Endothelial cell of umbilical vein (primary cell): Measurements from ENCODE around the gene NDUFB5. TPM values are rescaled to one million over a fixed set of nuclear protein-coding genes. Genes with fewer than 3 reads are reported as not detected.

Experiments
- BruUV-seq: library from RNA; stranded (reverse); fragments of 400-500 nt; replicated peaks from 2 replicates; lab custom pipeline; 2021; lab: Mats Ljungman, UMichigan
- CTCF ChIA-PET: fragments of 300-600, 350-600 bp; sonication (Branson Sonifier 250); formaldehyde crosslinking; loops from one replicate; lab custom pipeline; 2021; ENCODE audit warnings: antibody characterized with exemption, inconsistent platforms; lab: Charles Lee
- POLR2A ChIA-PET: fragments of 300-600, 350-600 bp; sonication (Branson Sonifier 250); formaldehyde crosslinking; loops from one replicate; lab custom pipeline; 2021; ENCODE audit warnings: antibody characterized with exemption, inconsistent platforms; lab: Charles Lee
- DNase-seq: peaks from one replicate; pipeline ENCODE4 v3.0.0-alpha.2; 2011; ENCODE audit warnings: low read depth, low spot score
- FAIRE-seq: peaks from 2 replicates; lab custom pipeline; 2011; peaks lifted over from hg19 to GRCh38; lab: Jason Lieb, UNC
- H2AFZ ChIP-seq: 2 replicates; pipeline ENCODE4 v1.6.0; 2012; ENCODE audit warnings: low read depth, low read length, control low read depth, inconsistent platforms
- H3K27ac ChIP-seq: 2 replicates; pipeline ENCODE4 v1.5.1; 2011; ENCODE audit warnings: low read depth, mild to moderate bottlenecking, control low read depth, low read length, moderate library complexity; ENCODE audit not compliant: insufficient read depth
- H3K27me3 ChIP-seq, 2 experiments: 2 replicates each; pipeline versions ENCODE4 v1.6.0 to v1.6.1; 2011; ENCODE audit warnings: low read length in 2 of 2, mixed read lengths in 1 of 2; ENCODE audit not compliant: control insufficient read depth in 2 of 2, insufficient read depth in 2 of 2
- H3K36me3 ChIP-seq, 2 experiments: 2 replicates in 1 of 2; 3 replicates in 1 of 2; pipeline ENCODE4 v1.5.1; 2011; ENCODE audit warnings: low read length in 2 of 2, mild to moderate bottlenecking in 1 of 2, moderate library complexity in 1 of 2; ENCODE audit not compliant: control insufficient read depth in 2 of 2, insufficient read depth in 2 of 2; ENCODE audit errors: extremely low read depth in 1 of 2
- H3K4me1 ChIP-seq: 3 replicates; pipeline ENCODE4 v1.5.1; 2011; ENCODE audit warnings: mild to moderate bottlenecking, low read length; ENCODE audit not compliant: control insufficient read depth, insufficient read depth; ENCODE audit errors: extremely low read depth
- H3K4me2 ChIP-seq: 2 replicates; pipeline ENCODE4 v1.6.1; 2011; ENCODE audit warnings: low read length, control low read depth, mixed read lengths; ENCODE audit not compliant: insufficient read depth
- H3K4me3 ChIP-seq, 3 experiments: fragments of 200-600 bp in 1 of 3; sonication (generic), shearing (Covaris generic) in 1 of 3; replicated peaks in 1 of 3; 2 replicates each; pipeline ENCODE4 v1.5.1; 2011 to 2016; ENCODE audit warnings: control low read depth in 3 of 3, low read length in 3 of 3, mild to moderate bottlenecking in 2 of 3, inconsistent platforms in 1 of 3, low read depth in 1 of 3, moderate library complexity in 1 of 3; ENCODE audit not compliant: insufficient read depth in 1 of 3
- H3K79me2 ChIP-seq: 2 replicates; pipeline ENCODE4 v1.6.0; 2012; ENCODE audit warnings: low read length, inconsistent platforms; ENCODE audit not compliant: control insufficient read depth, insufficient read depth
- H3K9ac ChIP-seq: replicated peaks from 2 replicates; pipeline ENCODE3; 2011; ENCODE audit warnings: low read length, control low read depth; ENCODE audit not compliant: insufficient read depth; ENCODE audit errors: extremely low read depth
- H3K9me1 ChIP-seq: replicated peaks from 3 replicates; pipeline ENCODE4 v1.6.0; 2011; ENCODE audit warnings: mild to moderate bottlenecking, low read length; ENCODE audit not compliant: control insufficient read depth, insufficient read depth; ENCODE audit errors: extremely low read depth
- H3K9me3 ChIP-seq: replicated peaks from 2 replicates; pipeline ENCODE4 v1.5.1; 2012; ENCODE audit warnings: low read length, inconsistent platforms; ENCODE audit not compliant: control insufficient read depth, insufficient read depth
- H4K20me1 ChIP-seq: replicated peaks from 2 replicates; pipeline ENCODE3; 2011; ENCODE audit warnings: mild to moderate bottlenecking, low read length; ENCODE audit not compliant: control insufficient read depth, insufficient read depth; ENCODE audit errors: extremely low read depth
- CTCF ChIP-seq, 2 donors: IDR thresholded peaks; 1 replicate in 1 of 2; 2 replicates in 1 of 2; pipeline ENCODE4 v1.5.1; 2011; ENCODE audit warnings: low read length in 2 of 2, mild to moderate bottlenecking in 2 of 2, moderate library complexity in 2 of 2, control low read depth in 1 of 2, inconsistent platforms in 1 of 2, low read depth in 1 of 2; ENCODE audit not compliant: insufficient read depth in 1 of 2; ENCODE audit errors: extremely low read depth in 1 of 2
- EZH2 ChIP-seq: IDR thresholded peaks from 2 replicates; pipeline ENCODE4 v1.6.1; 2012; ENCODE audit warnings: borderline replicate concordance, low read depth, mild to moderate bottlenecking, moderate library complexity, low read length, inconsistent platforms; ENCODE audit not compliant: severe bottlenecking
- FOS ChIP-seq: IDR thresholded peaks from 2 replicates; pipeline ENCODE4 v1.6.1; 2011; ENCODE audit warnings: mild to moderate bottlenecking, low read length, moderate library complexity, borderline replicate concordance; ENCODE audit not compliant: insufficient read depth
- GATA2 ChIP-seq: IDR thresholded peaks from 2 replicates; pipeline ENCODE4 v1.7.0; 2011; ENCODE audit warnings: low read depth, mild to moderate bottlenecking, moderate library complexity, mixed read lengths, low read length; ENCODE audit not compliant: insufficient read length, insufficient read depth
- JUN ChIP-seq: IDR thresholded peaks from 2 replicates; pipeline ENCODE4 v1.6.1; 2011; ENCODE audit warnings: borderline replicate concordance, low read depth; ENCODE audit not compliant: insufficient read length, insufficient read depth
- MAX ChIP-seq: IDR thresholded peaks from 2 replicates; pipeline ENCODE4 v1.6.1; 2011; ENCODE audit not compliant: insufficient read depth, insufficient read length
- MYC ChIP-seq: IDR thresholded peaks from one replicate; pipeline ENCODE4 v1.6.1; 2011; ENCODE audit warnings: mild to moderate bottlenecking, low read depth, low read length
- POLR2A ChIP-seq: IDR thresholded peaks from 2 replicates; pipeline ENCODE4 v1.6.1; 2012; ENCODE audit warnings: low read depth, mild to moderate bottlenecking, control low read depth, low read length
- POLR2AphosphoS5 ChIP-seq: IDR thresholded peaks from 2 replicates; pipeline ENCODE4 v1.6.1; 2012; ENCODE audit warnings: low read depth, mild to moderate bottlenecking, control low read depth, low read length, moderate library complexity; ENCODE audit not compliant: insufficient read depth
- dilution Hi-C: fragments of 300-500 bp; cut with MboI; formaldehyde crosslinking; loops from one replicate; pipeline ENCODE4 v1.15.0; 2019; ENCODE audit warnings: low sequenced_read_pairs; ENCODE audit not compliant: extremely low pct_ligation_motif_present
- intact Hi-C: fragments of 100-400 bp; cut with micrococcal nuclease; formaldehyde crosslinking; loops from one replicate; pipeline ENCODE4 v1.10.0; 2022
- polyA plus RNA-seq, 4 experiments: library from polyadenylated mRNA; depleted of rRNA in 3 of 4; stranded (reverse) in 3 of 4; unstranded in 1 of 4; fragments of >200 nt; gene quantifications; 2 replicates each; pipeline versions ENCODE4 v1.2.1 to v1.2.3, GENCODE V29; 2011 to 2012; ENCODE audit warnings: missing spikeins in 1 of 4
- total RNA-seq: library from RNA; stranded (reverse); gene quantifications from 2 replicates; pipeline ENCODE4 v1.2.3, GENCODE V29; 2021

NDUFB5 gene
- total and polyA plus RNA-seq, 2 donors (not counting 3 experiments of a cell fraction or from before 2014, with no cell fraction given) = 48.2 to 74.9 TPM

- peak; percentile 100 for DNase-seq
- Histone ChIP-seq H3K4me3 (peak overlapping the region in 1 of 3 experiments; percentile 37), H3K9me1 (no peaks in the 10 kb centered on the region), H4K20me1 (no peaks in the 10 kb centered on the region), H3K9ac (peak overlapping the region; percentile 93), H3K27ac (peak overlapping the region; percentile 94), H3K9me3 (no peaks in the 10 kb centered on the region), H3K36me3 (no peaks in the 10 kb centered on the region), H3K4me1 (peaks cover 15% of the 10 kb centered on the region), H3K79me2 (peaks cover 63% of the 10 kb centered on the region), H2AFZ (no peak overlapping the region), H3K27me3 (no peaks in the 10 kb centered on the region), H3K4me2 (peak overlapping the region; percentile 92)
- no TSS peak for BruUV-seq
- CTCF ChIA-PET = interaction anchor here (0.7 to 2.4 kb wide), 9 partner anchors 9 to 210 kb away, joined by 3 to 15 read pairs (median 3); partner anchors contain the start of genes MRPL47 and NDUFB5
- intact Hi-C loops = loop anchor here (1.0 to 5.0 kb wide), 4 partner anchors 18 to 931 kb away; partner anchors contain the start of genes MRPL47, NDUFB5, TTC14 and USP13
- FAIRE-seq = peak; percentile 98
- dilution Hi-C loops = no loop called here
- POLR2A ChIA-PET = interaction anchor here (1.1 kb wide), 1 partner anchor 19 kb away, joined by 5 read pairs; the partner anchor contains the start of gene USP13
- TF ChIP-seq GATA2 (no peak), JUN (peak; percentile 98), MAX (peak; percentile 43), FOS (peak; percentile 81), CTCF (IDR thresholded peaks at IDR 0.05; ENCODE audit: extremely low read depth in 1 of 2, insufficient read depth in 1 of 2, low read depth in 1 of 2, low read length in 2 of 2) (no peak), MYC (peak; percentile 58), EZH2 (no peak), POLR2A (no peak), POLR2AphosphoS5 (peak; percentile 50)
Observed at GRCh38 chr3:179671747-179672242, 67.2 kb downstream of the NDUFB5 start.
